ENCODE data around the gene LSG1.

Gene LSG1

GRCh38 chr3:194687638-194688199 lies 15.7 kb upstream of the LSG1 start:
- H3K4me3 ChIP-seq (ENCODE audit: low read length): peak overlapping the region; percentile 83
- peak; percentile 66 for DNase-seq (ENCODE audit: low read depth)
- peak; percentile 31 for TF ChIP-seq CTCF (conservative IDR thresholded peaks at IDR 0.05; ENCODE audit: low read length)

- no peak for TF ChIP-seq CTCF (conservative IDR thresholded peaks at IDR 0.05; ENCODE audit: low read length)
- peak; percentile 60 for DNase-seq (ENCODE audit: low read depth)
- peak overlapping the region; percentile 83 for H3K4me3 ChIP-seq (ENCODE audit: low read length)
Observed at GRCh38 chr3:194686816-194687637, 15.0 kb upstream of the LSG1 start.

GRCh38 chr3:194686414-194686815 lies 14.4 kb upstream of the LSG1 start:
- no peak for DNase-seq (ENCODE audit: low read depth)
- peak overlapping the region; percentile 83 for H3K4me3 ChIP-seq (ENCODE audit: low read length)
- no peak for TF ChIP-seq CTCF (conservative IDR thresholded peaks at IDR 0.05; ENCODE audit: low read length)

- DNase-seq (ENCODE audit: low read depth): peak; percentile 97
- TF ChIP-seq CTCF (conservative IDR thresholded peaks at IDR 0.05; ENCODE audit: low read length): peak; percentile 17; the same call in 1 of the 2 replicates
- peak within 1 kb of the TSS; percentile 83 for H3K4me3 ChIP-seq (ENCODE audit: low read length)
Observed at GRCh38 chr3:194685718-194686413, 13.9 kb upstream of the LSG1 start, which contains the start of gene FAM43A. Gene FAM43A (plus strand): TSS chr3:194685883. CDS start chr3:194686827, 944 bp downstream.

GRCh38 chr3:194685065-194685717 lies 13.2 kb upstream of the LSG1 start:
- DNase-seq (ENCODE audit: low read depth): no peak

GRCh38 chr3:194683380-194683779 lies 11.4 kb upstream of the LSG1 start:
- no peak overlapping the region for H3K4me3 ChIP-seq (ENCODE audit: low read length)
- no peak for TF ChIP-seq CTCF (conservative IDR thresholded peaks at IDR 0.05; ENCODE audit: low read length)
- no peak for DNase-seq (ENCODE audit: low read depth)

More at GRCh38 chr3:194685065-194685717, 13.2 kb upstream of the LSG1 start:
- no peak for TF ChIP-seq CTCF (conservative IDR thresholded peaks at IDR 0.05; ENCODE audit: low read length)
- peak overlapping the region; percentile 83 for H3K4me3 ChIP-seq (ENCODE audit: low read length)

Data from AG10803 (cell line).